IMR-90 (cell line): ENCODE measurements around the gene GFOD2. TPM values are rescaled to one million over a fixed set of nuclear protein-coding genes. Genes with fewer than 3 reads are reported as not detected.
A peak's percentile ranks its signal among the peaks of the same experiment; 100 is the strongest.

Experiments
- ATAC-seq: fragments of 200-7000 bp; cut with Tn5 transposase; 2 replicates; pipeline ENCODE4 v1.9.1; 2020; ENCODE audit warnings: low read depth, mild to moderate bottlenecking, moderate library complexity
- BruUV-seq: library from RNA; stranded (reverse); fragments of 400-500 nt; replicated peaks from 2 replicates; lab custom pipeline; 2021; lab: Mats Ljungman, UMichigan
- CTCF ChIA-PET: fragments of 300-600 bp; formaldehyde crosslinking; extraction: SDS; loops from one replicate; lab custom pipeline; 2021; ENCODE audit warnings: antibody characterized with exemption; lab: Yijun Ruan, JAX
- POLR2A ChIA-PET: fragments of 300-600 bp; sonication (Branson Sonifier 250); formaldehyde crosslinking; loops from one replicate; lab custom pipeline; 2022; ENCODE audit warnings: antibody characterized with exemption; ENCODE audit not compliant: unreplicated experiment; lab: Charles Lee
- DNase-seq: peaks from one replicate; pipeline ENCODE4 v3.0.0; 2013
- H2AFZ ChIP-seq: replicated peaks from 2 replicates; pipeline ENCODE3; 2013; ENCODE audit warnings: low read length, mild to moderate bottlenecking; ENCODE audit not compliant: poor library complexity
- H2AK5ac ChIP-seq: 2 replicates; pipeline ENCODE4 v1.6.1; 2013; ENCODE audit warnings: low read depth, low read length, inconsistent platforms
- H2AK9ac ChIP-seq: replicated peaks from 2 replicates; pipeline ENCODE3; 2013; ENCODE audit warnings: mild to moderate bottlenecking, low read depth, low read length, moderate library complexity; ENCODE audit not compliant: poor library complexity
- H2BK120ac ChIP-seq: 2 replicates; pipeline ENCODE4 v1.6.1; 2013; ENCODE audit warnings: low read depth, low read length, inconsistent platforms
- H2BK15ac ChIP-seq: 3 replicates; pipeline ENCODE4 v1.6.1; 2013; ENCODE audit warnings: low read depth, low read length, inconsistent platforms
- H2BK20ac ChIP-seq: 2 replicates; pipeline ENCODE4 v1.6.1; 2013; ENCODE audit warnings: low read depth, mild to moderate bottlenecking, inconsistent platforms, low read length, moderate library complexity
- H2BK5ac ChIP-seq: 2 replicates; pipeline ENCODE4 v1.6.1; 2013; ENCODE audit warnings: mild to moderate bottlenecking, low read depth, low read length, inconsistent platforms; ENCODE audit not compliant: poor library complexity, severe bottlenecking
- H3K14ac ChIP-seq: replicated peaks from 2 replicates; pipeline ENCODE4 v1.6.1; 2013; ENCODE audit warnings: low read depth, low read length, inconsistent platforms
- H3K18ac ChIP-seq: 2 replicates; pipeline ENCODE4 v1.6.1; 2013; ENCODE audit warnings: low read depth, low read length, control low read depth
- H3K23ac ChIP-seq: 2 replicates; pipeline ENCODE4 v1.6.1; 2013; ENCODE audit warnings: low read depth, low read length, inconsistent platforms
- H3K27ac ChIP-seq: 2 replicates; pipeline ENCODE4 v1.5.1; 2013; ENCODE audit warnings: mild to moderate bottlenecking, control low read depth, low read length; ENCODE audit not compliant: insufficient read depth
- H3K27me3 ChIP-seq: 2 replicates; pipeline ENCODE4 v1.6.1; 2013; ENCODE audit warnings: low read length; ENCODE audit not compliant: control insufficient read depth, insufficient read depth
- H3K36me3 ChIP-seq: 2 replicates; pipeline ENCODE4 v1.6.1; 2013; ENCODE audit warnings: low read length, mixed read lengths; ENCODE audit not compliant: control insufficient read depth, insufficient read depth
- H3K4ac ChIP-seq: 2 replicates; pipeline ENCODE4 v1.6.1; 2013; ENCODE audit warnings: low read depth, low read length, inconsistent platforms
- H3K4me1 ChIP-seq: 2 replicates; pipeline ENCODE4 v1.6.1; 2013; ENCODE audit warnings: low read length, mixed read lengths; ENCODE audit not compliant: control insufficient read depth, insufficient read depth
- H3K4me2 ChIP-seq: 2 replicates; pipeline ENCODE4 v1.6.1; 2013; ENCODE audit warnings: low read depth, mild to moderate bottlenecking, control low read depth, low read length, moderate library complexity
- H3K4me3 ChIP-seq: 2 replicates; pipeline ENCODE4 v1.5.1; 2013; ENCODE audit warnings: low read depth, mild to moderate bottlenecking, control low read depth, low read length, moderate library complexity; ENCODE audit not compliant: insufficient read depth
- H3K56ac ChIP-seq: 2 replicates; pipeline ENCODE4 v1.6.1; 2013; ENCODE audit warnings: low read length, inconsistent platforms; ENCODE audit not compliant: insufficient read depth; ENCODE audit errors: extremely low read depth
- H3K79me1 ChIP-seq, 2 experiments: 2 replicates each; pipeline ENCODE4 v1.6.1; 2013; ENCODE audit warnings: low read length in 2 of 2, inconsistent platforms in 1 of 2, low read depth in 1 of 2
- H3K9ac ChIP-seq: 2 replicates; pipeline ENCODE4 v1.6.1; 2013; ENCODE audit warnings: low read depth, low read length, control low read depth
- H3K9me1 ChIP-seq: 2 replicates; pipeline ENCODE4 v1.6.1; 2013; ENCODE audit warnings: low read length, inconsistent platforms; ENCODE audit not compliant: insufficient read depth
- H3K9me3 ChIP-seq: 2 replicates; pipeline ENCODE4 v1.6.1; 2013; ENCODE audit warnings: low read length; ENCODE audit not compliant: control insufficient read depth, insufficient read depth
- H4K20me1 ChIP-seq: 2 replicates; pipeline ENCODE4 v1.6.1; 2013; ENCODE audit warnings: low read length, inconsistent platforms; ENCODE audit not compliant: insufficient read depth
- H4K5ac ChIP-seq: 2 replicates; pipeline ENCODE4 v1.6.1; 2013; ENCODE audit warnings: mild to moderate bottlenecking, low read depth, low read length, control low read depth
- H4K8ac ChIP-seq, 2 experiments: 2 replicates each; pipeline ENCODE4 v1.6.1; 2013; ENCODE audit warnings: low read depth in 2 of 2, low read length in 2 of 2, control low read depth in 1 of 2, inconsistent platforms in 1 of 2
- H4K91ac ChIP-seq: 2 replicates; pipeline ENCODE4 v1.6.1; 2013; ENCODE audit warnings: low read depth, low read length, inconsistent platforms; ENCODE audit not compliant: insufficient read depth
- BHLHE40 ChIP-seq: fragments of 150-350 bp; IDR thresholded peaks from 2 replicates; pipeline ENCODE4 v1.6.1; 2016; ENCODE audit warnings: mild to moderate bottlenecking, low read depth, low read length
- CEBPB ChIP-seq: IDR thresholded peaks from 2 replicates; pipeline ENCODE4 v1.6.1; 2012; ENCODE audit warnings: low read depth, low read length, improper control_type of control experiment
- CHD1 ChIP-seq: IDR thresholded peaks from 2 replicates; pipeline ENCODE4 v1.6.1; 2012; ENCODE audit warnings: low read depth, low read length, improper control_type of control experiment
- CTCF ChIP-seq: conservative IDR thresholded peaks from 2 replicates; pipeline ENCODE4 v1.5.1; 2012; ENCODE audit warnings: mild to moderate bottlenecking, low read depth, low read length, improper control_type of control experiment
- ELK1 ChIP-seq: fragments of 150-350 bp; IDR thresholded peaks from 2 replicates; pipeline ENCODE4 v1.6.1; 2016; ENCODE audit warnings: low read depth, mild to moderate bottlenecking, low read length, moderate library complexity, borderline replicate concordance
- FOS ChIP-seq: fragments of 150-350 bp; IDR thresholded peaks from 2 replicates; pipeline ENCODE4 v1.6.1; 2016; ENCODE audit warnings: low read depth, low read length
- RAD21 ChIP-seq: IDR thresholded peaks from 2 replicates; pipeline ENCODE4 v1.6.1; 2012; ENCODE audit warnings: low read length, improper control_type of control experiment
- SMC3 ChIP-seq: fragments of 150-350 bp; IDR thresholded peaks from 2 replicates; pipeline ENCODE4 v1.6.1; 2016; ENCODE audit warnings: low read depth, mild to moderate bottlenecking, antibody characterized with exemption, low read length, moderate library complexity
- USF2 ChIP-seq: fragments of 150-350 bp; IDR thresholded peaks from 2 replicates; pipeline ENCODE4 v1.6.1; 2017; ENCODE audit warnings: mild to moderate bottlenecking, antibody characterized with exemption, low read length, low read depth
- WGBS, 2 experiments: methylation state at CpG; one replicate each; pipeline versions ENCODE4 v1.1.5 to v1.1.7; 2013; ENCODE audit warnings: missing lambda C conversion rate in 2 of 2; ENCODE audit not compliant: insufficient read length in 1 of 2; ENCODE audit errors: extremely low coverage in 2 of 2; 5-methylcytosine and 5-hydroxymethylcytosine counted together
- dilution Hi-C: fragments of 300-500 bp; cut with HindIII; formaldehyde crosslinking; loops from one replicate; pipeline ENCODE4 v1.14.3; 2018; ENCODE audit warnings: low sequenced_read_pairs; ENCODE audit not compliant: unreplicated experiment
- in situ Hi-C: fragments of 300-500 bp; cut with MboI; formaldehyde crosslinking; loops from 3 replicates; pipeline ENCODE4 v1.14.3; 2019; ENCODE audit warnings: low sequenced_read_pairs, inconsistent platforms, mixed read lengths
- intact Hi-C: fragments of 100-400 bp; cut with micrococcal nuclease; formaldehyde crosslinking; loops from 2 replicates; pipeline ENCODE4 v1.10.0; 2022
- polyA plus RNA-seq, 3 experiments: library from polyadenylated mRNA; depleted of rRNA; stranded (reverse); fragments of >200 nt; gene quantifications; 2 replicates each; pipeline ENCODE4 v1.2.3, GENCODE V29; 2012; ENCODE audit warnings: low replicate concordance in 1 of 3
- total RNA-seq: library from RNA; depleted of rRNA; stranded (reverse); fragments of >200 nt; gene quantifications from 2 replicates; pipeline ENCODE4 v1.2.3, GENCODE V29; 2012

GFOD2 gene
- total and polyA plus RNA-seq, 2 of the 4 experiments (the other 2 are of a cell fraction): 12.3 to 18.1 TPM

- no peak for TF ChIP-seq CHD1
Observed at GRCh38 chr16:67669499-67670101, 49.5 kb downstream of the GFOD2 start (continued).

GRCh38 chr16:67668495-67669157, 50.5 kb downstream of the GFOD2 start:
- WGBS, 2 experiments: 100% methylated on average over 2 of the region's 6 CpGs; no CpG with 5 or more reads in 1 of the 2 experiments
- ChIA-PET CTCF (interaction anchor here (0.8 to 1.9 kb wide), 6 partner anchors 12 to 205 kb away, joined by 3 to 20 read pairs (median 4); partner anchors contain the start of genes CTCF and EDC4), POLR2A (no interaction called here)
- Histone ChIP-seq H4K5ac (no peak overlapping the region), H2BK20ac (no peak overlapping the region), H4K20me1 (0 out of 2 replicates have a peak, but pooled peaks cover 6% of the 10 kb centered on the region), H3K18ac (no peak overlapping the region), H3K4me3 (no peak overlapping the region), H2AK5ac (no peak overlapping the region), H3K79me1 (peaks cover 4 to 17% of the 10 kb centered on the region in 2 experiments; a peak in 3 of 4 replicates), H3K4me1 (peaks cover 12% of the 10 kb centered on the region), H3K9ac (no peak overlapping the region), H2BK15ac (no peak overlapping the region), H4K8ac (no peak overlapping the region), H3K56ac (no peak overlapping the region), H2BK5ac (no peak overlapping the region), H3K4me2 (no peak overlapping the region), H3K4ac (no peak overlapping the region), H2BK120ac (no peak overlapping the region), H3K9me1 (no peaks in the 10 kb centered on the region), H3K36me3 (no peaks in the 10 kb centered on the region), H3K9me3 (no peaks in the 10 kb centered on the region), H2AK9ac (peak overlapping the region; percentile 66), H3K14ac (no peak overlapping the region), H3K27ac (no peak overlapping the region), H2AFZ (no peak overlapping the region), H4K91ac (no peak overlapping the region), H3K23ac (no peak overlapping the region), H3K27me3 (no peaks in the 10 kb centered on the region)
- no peak for ATAC-seq
- DNase-seq: no peak
- no TSS peak for BruUV-seq
- in situ Hi-C loops: loop anchor here (10.0 kb wide), 1 partner anchor 144 kb away; the partner anchor contains the start of gene RIPOR1
- intact Hi-C loops: loop anchor here (1.0 kb wide), 2 partner anchors 106 to 147 kb away; partner anchors contain the start of gene CTCF
- dilution Hi-C loops: no loop called here
- peak; percentile 11; the same call in 1 of the 2 replicates for TF ChIP-seq SMC3
- TF ChIP-seq USF2: no peak
- TF ChIP-seq CEBPB: no peak
- no peak for TF ChIP-seq FOS
- TF ChIP-seq BHLHE40: no peak
- TF ChIP-seq ELK1: no peak
- no peak for TF ChIP-seq CHD1
- no peak; the same call in 1 of the 2 replicates for TF ChIP-seq CTCF
- TF ChIP-seq RAD21: no peak
